ENCODE measurements around the gene RHBDF1.
"Not testable (repeated sequence)": the region's sequence is repeated elsewhere in the genome, so short reads cannot be mapped to it uniquely, and the experiment has no call there.

Gene RHBDF1

GRCh38 chr16:58491-59439 is 13.7 kb downstream of the RHBDF1 start:
- no peak for DNase-seq

DNA sequence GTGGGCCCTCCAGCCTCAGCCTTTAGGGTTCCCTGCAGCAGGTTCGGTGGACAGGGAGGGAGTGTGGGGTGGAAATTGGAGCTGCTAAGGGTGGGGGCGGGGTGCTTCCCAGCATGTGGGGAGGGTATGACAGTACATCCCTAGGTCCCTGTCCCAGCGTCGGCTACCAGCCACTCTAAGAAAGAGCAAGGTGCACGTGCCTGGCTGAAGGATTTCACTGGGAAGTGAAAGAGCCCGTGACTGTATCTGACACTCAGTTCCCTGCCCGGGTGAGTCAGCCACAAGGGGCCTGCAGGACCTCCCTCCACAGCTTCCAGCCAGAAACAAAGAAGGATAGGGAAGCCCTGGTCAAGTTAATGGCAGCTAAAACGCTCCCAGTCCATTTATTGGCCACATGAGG is 14.7 kb downstream of the RHBDF1 start:
- no peak for DNase-seq

DNA sequence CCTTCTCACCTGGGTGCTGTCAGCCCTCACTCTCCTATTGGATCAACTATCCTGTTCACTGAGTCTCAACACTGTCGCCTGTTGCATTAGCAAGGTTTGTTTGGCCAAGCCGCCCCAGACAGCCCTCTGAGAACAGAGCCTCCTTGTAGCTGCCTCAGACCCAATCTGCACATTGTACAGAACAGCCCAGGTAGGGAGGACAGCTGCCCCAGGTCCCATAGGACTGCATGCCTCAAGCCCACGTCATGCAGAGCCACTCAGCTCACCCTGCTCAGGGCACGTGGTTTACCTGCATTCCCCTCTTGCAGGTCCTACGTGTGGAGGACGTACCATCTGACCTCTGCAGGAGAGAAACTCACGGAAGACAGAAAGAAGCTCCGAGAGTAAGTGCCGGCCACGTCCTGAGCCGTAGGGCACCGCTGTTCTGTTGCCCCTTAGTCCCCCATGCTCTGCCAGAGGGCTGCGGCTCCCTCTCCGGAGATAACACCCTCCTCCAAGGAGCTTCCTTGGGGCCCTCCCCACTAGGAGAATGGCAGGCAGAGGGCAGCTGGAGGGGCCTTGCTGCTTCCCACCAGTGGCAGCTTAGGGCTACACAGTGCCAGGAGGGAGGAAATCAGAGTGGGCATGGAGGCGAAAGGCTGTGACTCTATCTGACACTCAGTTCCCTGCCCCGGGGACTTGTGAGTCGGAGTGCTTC is 16.1 kb downstream of the RHBDF1 start:
- no peak for DNase-seq

- DNase-seq: no peak
Measured at GRCh38 chr16:55571-56136, 16.8 kb downstream of the RHBDF1 start.

- DNase-seq: no peak
Measured at GRCh38 chr16:54237-54581, 18.2 kb downstream of the RHBDF1 start.

DNA sequence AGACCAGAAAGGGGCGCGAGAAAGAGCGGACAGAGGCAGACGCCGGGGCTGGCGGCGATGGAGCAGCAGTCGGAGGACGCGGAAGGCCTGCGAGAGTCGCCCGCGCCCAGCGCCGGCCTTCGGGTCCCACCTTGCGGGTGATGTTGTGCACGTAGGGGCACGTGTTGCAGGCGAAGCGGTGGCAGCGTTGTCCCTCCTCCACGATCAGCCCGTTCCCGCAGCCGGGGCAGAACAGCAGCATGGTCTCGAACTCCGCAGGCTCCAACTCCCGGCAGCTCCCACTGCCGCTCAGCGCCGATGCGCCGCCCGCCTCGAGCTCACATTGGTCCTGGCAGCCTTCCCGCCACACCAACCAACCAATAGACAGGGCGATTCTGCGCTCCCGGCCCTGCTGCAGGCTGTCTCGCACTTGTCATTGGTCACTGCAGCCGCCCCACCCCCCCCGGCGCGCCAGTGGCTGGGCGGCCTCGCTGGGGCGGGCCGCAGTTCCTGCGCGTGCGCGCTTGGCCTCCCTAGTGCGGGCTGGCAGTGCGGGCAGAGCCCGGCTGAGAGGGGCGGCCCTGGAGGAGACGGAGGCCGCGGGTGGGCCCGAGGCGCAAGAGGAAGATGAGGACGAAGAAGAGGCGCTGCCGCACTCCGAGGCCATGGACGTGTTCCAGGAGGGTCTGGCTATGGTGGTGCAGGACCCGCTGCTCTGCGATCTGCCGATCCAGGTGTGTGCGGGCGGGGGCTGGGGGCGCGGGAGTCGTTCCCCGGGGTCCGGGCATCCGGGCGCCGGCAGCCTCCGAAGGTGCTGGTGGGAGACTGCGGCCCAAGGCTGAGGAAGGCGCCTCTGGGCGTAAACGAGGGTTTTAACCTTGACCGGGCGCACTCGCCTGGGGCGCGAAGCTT is 18.8 kb downstream of the RHBDF1 start, which contains the start of the genes POLR3K and SNRNP25:
Gene POLR3K (minus strand): TSS at position 263 of the 891 bp plus-strand sequence. CDS start 22 bp downstream, at position 241.
Gene SNRNP25 (plus strand): TSS at position 483 of the 891 bp plus-strand sequence. CDS start 189 bp downstream, at position 672.
- peak; percentile 99 for DNase-seq

DNA sequence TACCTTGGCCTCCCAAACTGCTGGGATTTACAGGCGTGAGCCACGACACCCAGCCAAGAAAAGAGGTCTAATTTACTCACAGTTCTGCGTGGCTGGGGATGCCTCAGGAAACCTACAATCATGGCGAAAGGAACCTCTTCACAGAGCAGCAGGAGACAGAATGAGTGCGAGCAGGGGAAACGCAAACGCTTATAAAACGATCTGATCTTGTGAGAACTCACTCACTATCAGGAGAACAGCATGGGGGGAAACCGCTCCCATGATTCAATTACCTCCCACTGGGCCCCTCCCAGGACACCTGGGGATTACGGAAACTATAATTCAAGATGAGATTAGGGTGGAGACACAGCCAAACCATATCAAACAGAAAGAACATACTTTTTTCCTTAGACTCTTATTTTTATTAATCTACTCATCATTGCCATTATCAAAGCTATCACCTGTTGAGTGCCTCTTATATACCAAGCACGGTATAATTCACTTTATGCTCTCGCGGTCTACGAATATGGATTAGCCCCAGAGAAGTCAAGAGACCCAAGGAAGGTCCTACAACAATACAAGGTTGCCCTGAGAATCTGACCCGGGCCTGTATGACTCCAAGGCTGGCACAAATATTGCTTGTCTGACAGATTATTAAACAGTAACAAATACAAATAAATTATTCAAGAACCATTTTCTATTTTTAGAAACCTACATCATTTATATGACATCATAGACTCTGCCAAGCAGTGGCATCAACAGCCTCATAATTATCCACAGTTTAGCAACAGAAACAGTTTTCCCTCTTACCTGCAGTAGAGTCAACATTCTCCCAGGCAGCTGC is 21.5 kb downstream of the RHBDF1 start:
- no peak for DNase-seq

DNA sequence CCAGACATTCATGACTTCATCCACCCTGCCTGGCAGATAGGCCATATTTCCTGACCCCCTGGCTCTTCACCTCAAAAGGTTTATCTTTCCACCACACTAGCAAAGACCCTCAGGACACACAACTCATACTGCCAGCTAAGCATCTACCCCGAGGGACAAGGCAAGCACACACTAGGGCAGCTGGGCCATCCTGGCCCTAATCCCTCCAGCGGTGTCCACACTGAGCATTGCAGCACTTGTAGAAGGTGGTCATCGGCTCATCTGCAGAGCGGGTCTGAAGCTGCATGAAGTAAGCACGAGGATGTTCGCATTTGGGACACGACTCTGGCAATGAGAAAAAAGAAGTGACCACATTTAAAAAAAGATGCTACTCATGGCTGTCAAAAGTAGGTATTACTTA is 25.2 kb downstream of the RHBDF1 start:
- DNase-seq: no peak

- not testable (repeated sequence) for DNase-seq
Measured at GRCh38 chr16:46510-46909, 25.9 kb downstream of the RHBDF1 start.

GRCh38 chr16:45454-45853 is 27.0 kb downstream of the RHBDF1 start:
- DNase-seq: no peak

DNA sequence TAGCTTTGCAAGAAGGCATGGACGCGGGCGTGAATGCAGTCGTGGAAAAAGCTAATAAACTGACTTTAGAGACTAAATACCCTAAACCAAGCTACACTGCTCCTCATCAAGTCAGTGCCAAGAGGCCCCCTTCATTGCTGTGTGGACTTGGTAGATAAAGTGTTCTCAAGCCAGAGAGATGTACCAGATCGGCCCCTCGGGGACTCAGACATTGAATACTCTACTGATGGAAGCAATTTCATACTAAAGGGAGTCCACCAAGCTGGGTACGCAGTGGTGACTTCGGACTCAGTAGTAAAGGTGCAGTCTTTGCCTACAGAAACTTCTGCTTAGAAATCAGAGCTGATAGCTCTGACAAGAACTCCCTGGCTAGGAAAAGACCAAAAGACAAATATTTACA is 27.8 kb downstream of the RHBDF1 start:
- no peak for DNase-seq

GRCh38 chr16:43294-43693 is 29.1 kb downstream of the RHBDF1 start:
- DNase-seq: no peak

- no peak for DNase-seq
Measured at GRCh38 chr16:42691-43090, 29.7 kb downstream of the RHBDF1 start.

GRCh38 chr16:42069-42457 is 30.4 kb downstream of the RHBDF1 start:
- no peak for DNase-seq

DNA sequence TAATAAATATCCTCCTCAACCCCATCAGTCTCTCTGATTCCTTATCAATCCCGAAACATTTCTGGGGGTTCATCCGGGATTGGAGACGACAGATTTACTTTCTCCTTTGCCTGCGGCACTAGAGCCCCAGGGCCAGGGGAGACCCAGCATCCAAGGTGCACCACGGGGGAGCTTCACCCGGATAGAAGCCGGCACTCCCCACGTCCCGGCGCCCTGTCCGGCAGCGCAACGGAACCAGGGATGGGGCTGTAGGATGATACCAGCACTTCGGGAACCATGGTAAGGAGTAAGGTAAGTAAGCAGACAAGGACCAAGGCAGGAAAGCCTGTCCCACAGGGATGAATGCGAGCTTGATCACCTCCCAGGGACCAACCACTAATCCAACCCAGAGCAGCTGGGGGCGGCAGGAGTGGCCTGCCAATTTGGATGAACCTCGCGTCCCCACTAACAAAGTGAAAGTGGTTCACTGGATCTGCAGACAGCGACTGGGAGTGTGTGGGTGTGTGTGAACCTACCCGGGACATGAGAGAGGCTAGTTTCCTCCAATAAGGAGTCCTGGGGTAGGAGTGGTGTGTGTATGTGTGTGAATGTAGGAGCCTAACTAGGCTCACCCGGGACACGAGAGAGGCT is 30.9 kb downstream of the RHBDF1 start:
- DNase-seq: no peak

- DNase-seq: no peak
Measured at GRCh38 chr16:38941-39892, 33.2 kb downstream of the RHBDF1 start.

DNA sequence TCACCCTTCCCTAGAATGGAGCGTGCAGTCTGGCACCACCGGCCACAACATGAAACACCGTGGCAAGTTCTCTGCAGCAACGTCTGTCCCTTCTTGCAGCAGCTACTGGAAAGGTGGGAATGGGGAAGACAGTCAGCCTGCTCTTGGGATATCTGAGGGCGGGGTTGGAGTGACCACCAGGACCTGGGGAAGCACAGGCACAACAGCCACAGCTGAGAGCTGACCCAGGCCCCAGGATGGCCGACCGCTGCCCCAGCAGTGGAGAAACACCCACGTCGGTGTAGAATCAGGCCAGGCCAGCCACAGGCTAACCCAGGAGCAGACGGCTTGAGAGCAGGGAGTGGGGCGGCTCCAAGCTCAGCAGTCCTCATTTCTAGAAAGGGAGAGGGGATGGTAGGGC is 34.2 kb downstream of the RHBDF1 start:
- not testable (repeated sequence) for DNase-seq

DNA sequence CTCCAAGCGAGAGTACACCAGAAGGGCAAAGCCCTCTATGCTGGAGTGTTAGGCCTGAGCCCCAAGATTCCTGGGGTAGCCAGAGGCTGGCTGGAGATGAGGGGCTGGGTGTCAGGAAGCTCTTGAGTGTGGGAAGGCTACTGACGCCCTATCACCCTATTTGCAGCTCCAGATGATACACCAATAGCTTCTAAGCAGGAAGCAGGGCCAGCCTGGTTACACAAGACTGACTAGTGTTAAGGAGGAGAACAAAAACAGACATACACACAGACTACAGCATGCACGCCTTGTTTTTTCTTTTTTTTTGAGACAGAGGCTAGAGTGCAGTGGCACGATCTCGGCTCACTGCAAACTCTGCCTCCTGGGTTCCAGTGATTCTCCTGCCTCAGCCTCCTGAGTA is 34.9 kb downstream of the RHBDF1 start:
- no peak for DNase-seq

- DNase-seq: no peak
Measured at GRCh38 chr16:36336-36984, 36.0 kb downstream of the RHBDF1 start.

Data from fibroblast of skin of right biceps (primary cell).